ENCODE results near the gene VPS16.

GRCh38 chr20:2836035-2836434, 4.5 kb upstream of the VPS16 start:
- TF ChIP-seq, protein P1, sequence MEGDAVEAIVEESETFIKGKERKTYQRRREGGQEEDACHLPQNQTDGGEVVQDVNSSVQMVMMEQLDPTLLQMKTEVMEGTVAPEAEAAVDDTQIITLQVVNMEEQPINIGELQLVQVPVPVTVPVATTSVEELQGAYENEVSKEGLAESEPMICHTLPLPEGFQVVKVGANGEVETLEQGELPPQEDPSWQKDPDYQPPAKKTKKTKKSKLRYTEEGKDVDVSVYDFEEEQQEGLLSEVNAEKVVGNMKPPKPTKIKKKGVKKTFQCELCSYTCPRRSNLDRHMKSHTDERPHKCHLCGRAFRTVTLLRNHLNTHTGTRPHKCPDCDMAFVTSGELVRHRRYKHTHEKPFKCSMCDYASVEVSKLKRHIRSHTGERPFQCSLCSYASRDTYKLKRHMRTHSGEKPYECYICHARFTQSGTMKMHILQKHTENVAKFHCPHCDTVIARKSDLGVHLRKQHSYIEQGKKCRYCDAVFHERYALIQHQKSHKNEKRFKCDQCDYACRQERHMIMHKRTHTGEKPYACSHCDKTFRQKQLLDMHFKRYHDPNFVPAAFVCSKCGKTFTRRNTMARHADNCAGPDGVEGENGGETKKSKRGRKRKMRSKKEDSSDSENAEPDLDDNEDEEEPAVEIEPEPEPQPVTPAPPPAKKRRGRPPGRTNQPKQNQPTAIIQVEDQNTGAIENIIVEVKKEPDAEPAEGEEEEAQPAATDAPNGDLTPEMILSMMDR (IDR thresholded peaks at IDR 0.05) = no peak
- no peak for TF ChIP-seq POLR2AphosphoS5 (IDR thresholded peaks at IDR 0.05)
- no peak for TF ChIP-seq EP300 (IDR thresholded peaks at IDR 0.05)
- TF ChIP-seq POLR2A (IDR thresholded peaks at IDR 0.05) = no peak

Data from gastroesophageal sphincter (tissue), 3 donors.